ENCODE measurements around the gene EHMT1. TPM values are rescaled to one million over a fixed set of nuclear protein-coding genes. Genes with fewer than 3 reads are reported as not detected.
"Not testable (repeated sequence)": the region's sequence is repeated elsewhere in the genome, so short reads cannot be mapped to it uniquely, and the experiment has no call there.

EHMT1 gene
- total RNA-seq, 6 experiments from 2014 or later: 26.8 to 51.9 (median 36.7) TPM

DNA sequence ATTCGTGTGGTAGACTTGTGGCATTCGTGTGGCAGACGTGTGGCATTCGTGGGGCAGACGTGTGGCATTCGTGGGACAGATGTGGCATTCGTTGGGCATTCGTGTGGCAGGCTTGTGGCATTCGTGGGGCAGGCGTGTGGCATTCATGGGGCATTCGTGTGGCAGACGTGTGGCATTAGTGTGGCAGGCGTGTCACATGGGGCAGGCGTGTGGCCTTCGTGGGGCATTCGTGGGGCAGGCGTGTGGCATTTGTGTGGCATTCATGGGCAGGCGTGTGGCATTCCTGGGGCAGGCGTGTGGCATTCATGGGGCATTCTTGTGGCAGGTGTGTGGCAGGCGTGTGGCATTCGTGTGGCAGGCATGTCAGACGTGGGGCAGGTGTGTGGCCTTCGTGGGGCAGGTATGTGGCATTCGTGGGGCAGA is 106.0 kb downstream of the EHMT1 start:
- no peak for DNase-seq
- intact Hi-C loops (cut with DNase I): no loop called here
- peaks cover 0 to 20% (median 2%) of the 10 kb centered on the region in 4 donors for H3K36me3 ChIP-seq
- TF ChIP-seq POLR2A (IDR thresholded peaks at IDR 0.05): no peak
- TF ChIP-seq, protein P1, sequence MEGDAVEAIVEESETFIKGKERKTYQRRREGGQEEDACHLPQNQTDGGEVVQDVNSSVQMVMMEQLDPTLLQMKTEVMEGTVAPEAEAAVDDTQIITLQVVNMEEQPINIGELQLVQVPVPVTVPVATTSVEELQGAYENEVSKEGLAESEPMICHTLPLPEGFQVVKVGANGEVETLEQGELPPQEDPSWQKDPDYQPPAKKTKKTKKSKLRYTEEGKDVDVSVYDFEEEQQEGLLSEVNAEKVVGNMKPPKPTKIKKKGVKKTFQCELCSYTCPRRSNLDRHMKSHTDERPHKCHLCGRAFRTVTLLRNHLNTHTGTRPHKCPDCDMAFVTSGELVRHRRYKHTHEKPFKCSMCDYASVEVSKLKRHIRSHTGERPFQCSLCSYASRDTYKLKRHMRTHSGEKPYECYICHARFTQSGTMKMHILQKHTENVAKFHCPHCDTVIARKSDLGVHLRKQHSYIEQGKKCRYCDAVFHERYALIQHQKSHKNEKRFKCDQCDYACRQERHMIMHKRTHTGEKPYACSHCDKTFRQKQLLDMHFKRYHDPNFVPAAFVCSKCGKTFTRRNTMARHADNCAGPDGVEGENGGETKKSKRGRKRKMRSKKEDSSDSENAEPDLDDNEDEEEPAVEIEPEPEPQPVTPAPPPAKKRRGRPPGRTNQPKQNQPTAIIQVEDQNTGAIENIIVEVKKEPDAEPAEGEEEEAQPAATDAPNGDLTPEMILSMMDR (IDR thresholded peaks at IDR 0.05): no peak
- WGBS (ENCODE audit: insufficient coverage, low coverage, low lambda C conversion rate, missing lambda C conversion rate): 92% methylated on average over 20 of the region's 24 CpGs
- no peak overlapping the region for H3K4me3 ChIP-seq
- peaks cover 0 to 1% (median 0%) of the 10 kb centered on the region in 4 donors for H3K4me1 ChIP-seq
- no peak overlapping the region for H3K27ac ChIP-seq
- no peak for ATAC-seq
- H3K9me3 ChIP-seq: no peaks in the 10 kb centered on the region
- H3K27me3 ChIP-seq: no peaks in the 10 kb centered on the region

DNA sequence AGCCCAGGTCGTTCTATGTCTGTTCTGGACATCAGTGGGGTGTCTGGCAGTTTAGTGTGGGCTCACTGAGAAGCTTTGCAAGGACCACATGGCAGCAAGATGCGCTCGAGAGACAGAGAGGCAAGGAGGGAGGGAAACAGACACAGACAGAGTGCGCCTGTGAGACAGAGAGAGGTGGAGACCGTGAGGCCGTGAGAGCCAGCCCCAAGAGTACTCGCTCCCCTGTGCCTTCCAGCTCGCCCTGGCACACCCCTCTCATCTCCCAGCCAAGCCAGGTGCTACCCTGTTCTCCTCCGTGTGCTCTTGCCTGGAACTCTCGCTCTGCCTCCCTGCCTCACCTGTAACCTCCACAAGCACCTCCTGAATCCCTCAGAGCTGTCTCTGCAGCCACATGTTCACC is 106.8 kb downstream of the EHMT1 start:
- DNase-seq (no peak), ATAC-seq (peak in 2 of 4 donors; percentile 11 to 20)
- TF ChIP-seq, protein P1 (IDR thresholded peaks at IDR 0.05): no peak
- no peak for TF ChIP-seq POLR2A (IDR thresholded peaks at IDR 0.05)
- intact Hi-C loops (cut with DNase I): no loop called here
- no peak overlapping the region for H3K4me3 ChIP-seq
- no peak overlapping the region for H3K27ac ChIP-seq
- no peaks in the 10 kb centered on the region for H3K27me3 ChIP-seq
- H3K9me3 ChIP-seq: no peaks in the 10 kb centered on the region
- 90% methylated on average over 8 of the region's 10 CpGs for WGBS (ENCODE audit: insufficient coverage, low coverage, low lambda C conversion rate, missing lambda C conversion rate)
- peaks cover 0 to 23% (median 2%) of the 10 kb centered on the region in 4 donors for H3K36me3 ChIP-seq
- H3K4me1 ChIP-seq: peaks cover 0 to 1% (median 0%) of the 10 kb centered on the region in 4 donors

DNA sequence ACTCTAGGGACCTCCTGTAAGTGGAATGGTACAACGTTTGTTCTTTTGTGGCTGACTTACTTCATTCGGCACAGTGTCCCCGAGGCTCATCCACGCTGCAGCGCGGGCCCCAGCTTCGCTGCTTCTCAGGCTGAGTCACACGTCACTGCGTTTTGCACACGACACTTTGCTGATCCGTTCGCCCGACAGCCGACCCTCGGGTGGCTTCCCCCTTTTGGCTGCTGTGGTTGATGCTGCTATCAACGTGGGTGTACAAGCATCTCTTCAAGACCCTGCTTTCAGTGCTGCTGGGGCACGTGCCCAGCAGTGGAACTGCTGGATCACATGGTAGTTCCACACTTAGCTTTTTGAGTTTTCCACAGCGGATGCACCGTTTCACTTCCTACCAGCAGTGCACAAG is 107.5 kb downstream of the EHMT1 start:
- H3K27me3 ChIP-seq; H3K4me1 ChIP-seq; H3K27ac ChIP-seq; intact Hi-C loops (cut with DNase I); H3K4me3 ChIP-seq; DNase-seq; H3K9me3 ChIP-seq; ATAC-seq: not testable (repeated sequence)
- H3K36me3 ChIP-seq: peaks cover 0 to 23% (median 2%) of the 10 kb centered on the region in 4 donors
- 100% methylated on average over 4 of the region's 19 CpGs for WGBS (ENCODE audit: insufficient coverage, low coverage, low lambda C conversion rate, missing lambda C conversion rate)

DNA sequence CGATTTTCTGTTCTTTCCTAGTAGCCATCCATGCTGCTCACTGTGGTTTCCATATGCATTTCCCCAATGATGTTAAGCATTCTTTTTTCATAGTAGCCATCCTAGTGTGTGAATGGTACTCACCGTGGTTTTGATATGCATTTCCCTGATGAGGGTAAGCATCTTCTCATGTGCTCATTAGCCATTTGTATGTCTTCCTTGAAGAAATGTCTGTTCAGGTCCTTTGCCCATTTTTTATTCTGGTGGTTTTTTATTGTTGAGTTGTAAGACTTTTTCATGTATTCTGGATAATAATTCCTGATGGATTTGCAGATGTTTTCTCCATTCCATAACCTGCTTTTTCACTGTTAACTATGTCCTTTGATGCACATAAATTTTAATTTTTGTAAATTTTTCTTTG is 108.0 kb downstream of the EHMT1 start:
- ATAC-seq (no peak), DNase-seq (no peak)
- 82% methylated on average over 2 of the region's 2 CpGs for WGBS (ENCODE audit: insufficient coverage, low coverage, low lambda C conversion rate, missing lambda C conversion rate)
- Histone ChIP-seq H3K4me3 (no peak overlapping the region), H3K36me3 (peaks cover 0 to 23% (median 2%) of the 10 kb centered on the region in 4 donors), H3K27me3 (no peaks in the 10 kb centered on the region), H3K4me1 (peaks cover 0 to 1% (median 0%) of the 10 kb centered on the region in 4 donors), H3K9me3 (no peaks in the 10 kb centered on the region), H3K27ac (no peak overlapping the region)
- intact Hi-C loops (cut with DNase I): no loop called here
- TF ChIP-seq, protein P1 (IDR thresholded peaks at IDR 0.05): no peak
- no peak for TF ChIP-seq POLR2A (IDR thresholded peaks at IDR 0.05)

DNA sequence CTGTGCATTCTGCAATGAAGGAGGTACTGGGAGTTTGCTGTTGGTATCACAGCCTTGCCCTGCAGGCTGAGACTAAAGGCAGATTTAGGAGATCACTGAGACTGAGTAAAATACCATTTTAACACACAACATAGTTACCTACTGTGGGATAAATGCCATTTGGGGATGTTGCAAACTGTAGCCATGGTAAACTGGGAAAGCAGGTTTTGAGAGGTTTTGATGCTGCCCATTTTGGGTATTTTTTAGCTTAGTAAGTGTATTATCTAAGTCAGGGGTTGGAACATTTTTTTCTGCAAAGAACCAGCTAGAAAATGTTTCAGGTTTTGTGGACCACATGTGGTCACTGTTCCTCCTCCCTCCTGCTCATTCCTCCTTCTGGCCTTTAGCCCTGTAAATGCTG is 108.9 kb downstream of the EHMT1 start:
- Histone ChIP-seq H3K4me1 (peaks cover 0 to 3% (median under 1%) of the 10 kb centered on the region in 4 donors), H3K27me3 (no peaks in the 10 kb centered on the region), H3K36me3 (peaks cover 0 to 27% (median 2%) of the 10 kb centered on the region in 4 donors), H3K9me3 (no peaks in the 10 kb centered on the region), H3K27ac (no peak overlapping the region), H3K4me3 (no peak overlapping the region)
- ATAC-seq (no peak), DNase-seq (no peak)
- intact Hi-C loops (cut with DNase I): no loop called here
- TF ChIP-seq, protein P1 (IDR thresholded peaks at IDR 0.05): no peak
- no peak for TF ChIP-seq POLR2A (IDR thresholded peaks at IDR 0.05)

Data from right lobe of liver (tissue), 6 donors.